Activated gamma-delta T cell treated with anti-CD3 and anti-CD28 coated beads, Interleukin-2, amount 50 U/mL, for 16 hours (primary cell): ENCODE data around the gene PARD3B.
"Not testable (repeated sequence)": the region's sequence is repeated elsewhere in the genome, so short reads cannot be mapped to it uniquely, and the experiment has no call there.

Source experiments
- DNase-seq: peaks from one replicate; pipeline ENCODE4 v3.0.0-alpha.2; 2020; ENCODE audit warnings: low read depth

PARD3B gene

DNA sequence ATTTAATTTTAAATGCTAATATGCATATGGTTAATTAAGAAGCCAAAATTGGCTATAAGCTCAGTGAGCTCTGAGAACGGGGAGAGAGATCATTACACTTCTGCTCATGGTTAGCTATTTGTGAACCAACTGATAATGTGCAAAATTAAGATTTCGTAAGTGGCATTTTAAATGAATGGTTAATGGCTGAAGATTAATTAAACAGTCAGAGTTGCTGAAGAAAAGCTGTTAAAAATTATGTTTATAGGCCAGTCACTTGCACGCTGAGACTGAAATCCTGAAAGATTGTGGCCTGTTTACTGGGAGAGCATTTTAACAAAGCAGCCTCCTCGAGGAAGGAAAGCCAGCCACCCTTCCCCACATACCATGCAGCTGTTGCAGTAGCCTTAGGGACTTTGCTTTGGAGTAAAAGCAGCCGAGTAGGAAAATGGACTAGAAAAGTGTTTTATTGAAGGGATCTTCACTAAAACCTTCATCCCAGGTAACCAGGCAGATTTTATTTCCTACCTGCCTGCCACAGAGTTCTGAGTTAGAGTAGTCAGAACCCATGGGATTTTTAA lies 918.3 kb downstream of the PARD3B start:
- DNase-seq, result no peak

DNA sequence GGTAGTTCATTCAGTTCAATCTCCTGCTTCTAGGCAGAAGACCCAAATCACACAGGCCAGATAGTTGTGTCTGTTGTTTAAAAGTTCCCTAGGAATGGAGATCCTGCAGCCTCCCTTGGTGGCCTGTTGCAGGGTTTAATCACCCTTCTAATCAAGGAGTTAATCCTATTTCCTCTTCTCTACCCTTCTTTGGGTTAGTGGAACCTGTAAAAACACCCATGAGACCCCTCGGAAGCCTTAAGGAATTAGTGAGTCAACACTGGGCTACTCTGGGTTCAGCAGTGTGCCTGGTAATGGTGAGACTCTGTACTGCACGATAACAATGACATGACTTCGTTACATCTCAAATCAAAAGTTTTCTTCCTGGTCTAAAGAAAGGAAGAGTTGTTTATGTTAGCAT lies 919.4 kb downstream of the PARD3B start:
- DNase-seq, result no peak

DNA sequence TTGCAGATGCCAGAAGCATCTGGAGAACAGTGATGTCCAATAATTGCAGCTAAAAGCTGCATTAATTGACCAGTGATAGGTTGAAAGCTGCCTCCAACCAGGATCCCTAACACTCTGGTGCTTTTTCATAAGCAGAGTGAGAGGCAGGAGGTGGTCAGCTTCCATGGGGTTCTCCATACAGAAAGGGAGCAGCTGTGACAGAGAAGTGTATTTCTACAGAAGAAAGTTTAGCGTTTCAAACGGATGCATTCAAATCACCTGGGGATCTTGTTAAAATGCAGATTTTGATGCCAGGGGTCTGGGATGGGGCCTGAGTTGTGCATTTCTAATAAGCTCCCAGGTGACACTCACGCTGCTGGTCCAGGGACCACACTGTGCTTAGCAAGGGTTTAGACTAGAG lies 920.5 kb downstream of the PARD3B start:
- no peak for DNase-seq

DNA sequence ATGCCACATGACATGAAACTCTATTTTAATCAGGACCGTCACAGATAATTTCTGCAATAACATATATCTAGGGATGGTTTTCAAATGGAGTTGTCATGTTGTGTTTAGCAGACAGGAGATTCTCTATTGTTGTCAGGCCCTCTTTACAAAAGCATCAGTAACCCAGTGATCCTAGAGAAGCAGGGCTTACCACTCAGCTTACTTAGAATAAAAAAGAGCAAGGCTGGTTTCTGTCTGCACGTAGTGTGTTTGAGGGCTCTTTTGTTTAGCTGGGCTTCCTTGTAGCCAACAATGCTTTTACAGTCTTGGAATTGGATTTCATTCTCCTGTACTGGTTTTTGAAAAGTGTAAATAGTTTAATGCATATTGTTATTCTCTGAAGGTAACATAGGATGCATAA lies 926.5 kb downstream of the PARD3B start:
- DNase-seq, result no peak

DNA sequence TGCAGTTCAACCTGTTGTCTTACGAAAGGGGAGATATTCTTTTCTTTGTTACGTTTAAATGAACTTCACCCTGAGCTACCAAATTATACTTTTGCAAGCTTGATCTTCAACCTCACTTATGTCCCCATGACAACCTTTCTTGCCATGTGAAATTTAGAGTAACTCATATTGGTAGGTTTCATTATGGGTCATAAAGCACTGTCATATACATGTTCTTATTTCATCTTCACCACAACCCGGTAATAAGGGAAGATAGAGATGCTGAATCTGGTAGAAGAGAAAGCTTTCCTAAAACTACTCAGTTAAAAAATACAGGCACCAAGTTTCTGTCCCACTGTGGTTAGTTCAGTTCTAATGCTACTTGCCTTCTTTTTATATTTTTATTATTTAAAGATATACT lies 928.5 kb downstream of the PARD3B start:
- DNase-seq, result no peak

DNA sequence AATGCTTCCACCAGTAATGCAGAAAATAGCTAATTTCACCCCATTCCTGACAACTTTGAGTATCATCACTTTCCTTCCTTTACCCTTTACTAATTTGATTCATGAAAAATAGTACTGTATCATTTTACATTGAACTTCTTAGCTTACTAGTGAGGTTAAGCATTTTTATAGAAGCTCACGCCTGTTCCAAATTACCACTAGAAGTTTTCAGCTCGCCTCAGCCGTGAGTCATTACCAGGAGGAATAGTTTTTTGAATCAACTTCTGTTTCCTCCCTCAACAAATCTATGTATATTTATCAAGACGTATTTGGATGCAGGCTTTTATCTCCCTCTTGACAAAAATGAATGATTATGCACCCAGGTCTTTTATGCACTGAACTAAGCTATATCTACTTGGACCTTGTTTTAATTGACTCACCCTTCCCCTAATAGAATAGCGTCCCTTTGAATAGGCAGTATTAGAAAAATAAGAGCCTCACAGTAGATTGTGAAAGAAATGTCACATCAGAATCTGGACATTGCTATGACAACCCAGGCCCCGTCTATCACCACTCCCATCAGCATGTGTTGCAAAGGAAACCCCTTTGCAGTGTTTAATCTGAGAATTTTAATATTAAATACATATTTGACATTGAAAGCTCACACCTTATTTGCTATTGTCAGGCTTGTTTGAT lies 929.6 kb downstream of the PARD3B start:
- DNase-seq, result no peak

DNA sequence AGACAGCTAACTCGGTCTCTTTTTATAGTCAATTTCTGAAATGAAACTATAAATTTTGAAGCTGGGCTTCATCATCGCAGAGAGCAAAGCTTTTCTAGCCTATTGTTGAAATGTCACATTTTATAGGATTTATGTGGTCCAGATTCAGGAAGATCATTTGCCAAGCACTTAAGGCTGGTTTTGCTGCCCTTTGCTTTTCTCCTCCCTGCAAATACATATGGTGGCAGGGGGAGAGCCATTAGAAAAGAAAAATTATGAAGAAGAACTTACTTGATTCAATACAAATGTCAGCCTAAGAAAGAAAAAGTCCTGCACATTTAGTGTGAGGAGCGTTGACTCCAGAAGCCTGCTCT lies 930.1 kb downstream of the PARD3B start:
- no peak for DNase-seq

DNA sequence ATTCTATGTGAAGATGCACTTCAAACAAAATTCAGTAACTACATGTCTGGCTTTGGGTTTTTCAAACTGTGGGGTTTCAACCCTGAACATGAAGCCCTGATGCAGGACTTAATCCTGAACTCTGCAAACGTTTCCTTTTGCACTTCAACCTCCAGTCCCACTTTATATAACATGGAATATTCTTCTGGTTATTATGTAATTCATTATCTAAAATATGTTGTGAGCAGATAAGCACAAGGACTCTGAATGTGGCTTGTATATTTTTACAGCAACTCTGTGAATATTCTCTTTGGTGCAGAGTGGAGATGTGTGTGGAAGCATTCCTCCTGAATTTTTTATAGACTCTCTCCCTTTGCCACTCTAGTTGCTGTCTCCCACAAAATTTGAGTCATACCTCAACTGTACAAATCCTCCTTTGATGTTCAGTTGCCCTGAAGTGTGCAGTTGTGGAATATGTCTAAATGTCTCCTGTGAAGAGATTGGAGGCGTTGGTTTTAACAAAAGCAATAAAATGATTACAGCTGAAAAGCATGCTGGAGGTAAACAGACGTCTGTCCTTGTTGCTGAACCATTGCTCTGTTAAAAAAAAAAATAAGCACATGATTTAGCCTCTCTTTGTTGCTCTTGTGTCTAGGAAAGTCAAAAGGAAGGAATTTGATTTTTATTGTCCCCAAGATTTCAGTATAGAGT lies 931.9 kb downstream of the PARD3B start:
- no peak for DNase-seq

DNA sequence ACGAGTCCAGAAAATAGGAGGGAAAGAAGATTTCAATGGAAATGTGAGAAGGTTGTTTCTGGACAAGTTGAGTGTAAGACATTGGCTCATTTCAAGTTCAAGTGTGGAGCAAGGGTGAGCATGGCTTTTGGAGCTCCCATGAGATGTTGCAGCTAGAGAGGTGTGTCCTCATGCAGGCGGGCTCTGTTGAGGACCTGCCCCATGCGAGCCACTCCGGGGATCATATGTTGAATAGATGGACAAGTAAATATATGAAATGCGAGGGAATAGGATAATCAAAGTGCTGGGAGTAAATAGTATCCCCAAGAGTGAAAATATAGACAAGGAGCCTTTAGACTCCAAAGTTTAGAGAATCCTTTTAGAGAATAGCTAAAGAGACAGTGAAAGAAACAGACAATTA lies 936.6 kb downstream of the PARD3B start:
- DNase-seq, result no peak

DNA sequence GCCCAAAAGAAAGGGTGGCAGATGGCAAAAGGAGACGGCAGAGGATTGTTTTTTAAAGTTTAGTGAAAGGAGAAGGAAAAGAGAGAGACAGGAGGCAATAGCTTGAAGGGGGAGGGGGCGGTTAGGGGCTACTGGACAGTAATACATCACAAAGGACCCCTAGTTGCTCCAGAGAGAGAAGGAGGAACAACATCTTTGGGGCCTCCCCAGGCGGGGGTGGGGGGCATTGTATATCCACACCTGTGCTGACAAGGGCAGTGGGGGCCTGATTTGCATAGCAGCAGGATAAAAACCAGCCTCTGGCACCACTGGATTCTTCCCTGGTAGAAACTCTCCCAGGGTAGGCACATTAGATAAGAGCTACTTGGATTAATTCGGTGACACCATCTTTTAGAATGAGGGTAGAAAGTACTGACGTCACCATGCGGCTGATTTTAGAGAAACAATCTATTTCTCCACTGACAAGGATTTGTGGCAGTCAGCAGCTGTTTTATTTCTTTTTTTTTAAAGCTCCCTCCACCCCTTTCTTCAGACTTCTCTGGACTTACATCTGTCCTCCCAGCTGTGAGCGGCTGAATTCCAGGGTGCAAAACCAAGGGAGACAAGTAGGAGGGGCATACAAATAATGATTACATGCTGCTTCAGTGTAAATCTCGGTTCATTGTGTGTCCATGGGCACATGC lies 937.3 kb downstream of the PARD3B start:
- no peak for DNase-seq

DNA sequence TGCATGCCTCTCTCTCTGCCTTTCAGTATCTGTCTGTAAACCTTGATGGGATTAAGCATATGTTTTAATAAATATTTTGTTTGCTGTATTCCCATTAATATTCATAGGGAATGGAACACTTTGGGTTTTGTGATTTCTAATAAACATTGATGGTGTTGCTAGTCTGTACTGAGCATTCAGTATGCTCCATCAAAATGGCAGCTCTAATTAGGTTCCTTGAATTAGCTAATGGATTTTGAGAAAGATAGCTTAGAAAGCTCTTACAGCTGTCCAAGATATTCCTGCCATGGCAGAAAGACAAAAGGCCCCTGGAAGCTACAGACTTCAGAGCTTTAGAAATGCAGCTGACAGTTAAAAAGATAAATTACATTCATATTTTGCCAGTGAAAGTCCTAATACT lies 937.8 kb downstream of the PARD3B start:
- no peak for DNase-seq

DNA sequence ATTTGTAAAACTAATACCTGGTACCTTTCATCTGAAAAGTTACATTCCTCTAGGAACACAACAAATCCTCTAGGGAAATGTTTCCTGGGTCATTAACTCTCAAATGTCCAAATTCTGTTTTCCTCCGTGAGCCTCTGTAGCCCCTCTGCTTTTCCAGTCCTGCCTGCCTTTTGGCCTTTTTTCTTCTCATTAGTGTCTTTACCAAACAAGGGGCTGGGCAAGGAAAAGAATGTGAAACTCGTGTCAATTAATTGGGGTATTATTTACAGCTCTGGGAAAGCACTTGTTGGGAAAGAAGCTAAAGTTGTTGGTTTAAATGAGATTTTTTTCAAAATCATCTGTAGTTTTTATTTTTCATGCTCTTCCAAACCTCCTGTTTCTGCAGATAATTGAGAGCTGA lies 938.9 kb downstream of the PARD3B start:
- no peak for DNase-seq

DNA sequence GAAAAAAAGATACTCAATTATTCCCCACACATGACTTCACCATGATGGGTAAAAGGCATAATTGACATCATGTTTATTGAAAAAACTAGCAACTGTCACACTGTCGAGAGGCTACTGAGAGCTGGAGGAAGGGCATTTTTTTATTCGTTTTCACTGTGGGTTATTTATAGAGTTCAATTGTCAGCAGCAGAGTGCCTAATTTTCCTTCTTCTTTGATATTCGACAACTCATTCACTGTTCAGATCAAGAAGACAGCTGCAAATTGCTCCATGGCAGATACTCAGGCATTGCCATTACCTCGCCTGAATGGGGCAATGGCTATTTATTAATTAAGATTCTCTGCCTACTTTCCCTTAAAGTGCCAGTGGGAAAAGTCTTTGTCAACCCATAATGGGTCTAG lies 939.5 kb downstream of the PARD3B start:
- no peak for DNase-seq

DNA sequence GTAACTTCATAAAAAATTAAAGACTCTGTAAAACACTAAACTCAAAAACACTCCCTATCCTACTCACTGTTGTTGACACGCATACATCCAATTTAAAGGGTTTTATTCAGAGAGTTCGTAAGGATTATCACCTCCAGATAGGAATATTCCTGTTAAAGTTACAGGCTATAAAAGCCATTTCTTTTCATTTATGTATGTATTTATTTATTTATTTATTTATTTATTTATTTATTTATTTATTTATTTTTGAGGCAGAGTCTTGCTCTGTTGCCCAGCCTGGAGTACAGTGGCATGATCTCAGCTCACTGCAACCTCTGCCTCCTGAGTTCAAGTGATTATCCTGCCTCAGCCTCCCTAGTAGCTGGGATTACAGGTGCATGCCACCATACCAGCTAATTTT lies 948.3 kb downstream of the PARD3B start:
- not testable (repeated sequence) for DNase-seq

DNA sequence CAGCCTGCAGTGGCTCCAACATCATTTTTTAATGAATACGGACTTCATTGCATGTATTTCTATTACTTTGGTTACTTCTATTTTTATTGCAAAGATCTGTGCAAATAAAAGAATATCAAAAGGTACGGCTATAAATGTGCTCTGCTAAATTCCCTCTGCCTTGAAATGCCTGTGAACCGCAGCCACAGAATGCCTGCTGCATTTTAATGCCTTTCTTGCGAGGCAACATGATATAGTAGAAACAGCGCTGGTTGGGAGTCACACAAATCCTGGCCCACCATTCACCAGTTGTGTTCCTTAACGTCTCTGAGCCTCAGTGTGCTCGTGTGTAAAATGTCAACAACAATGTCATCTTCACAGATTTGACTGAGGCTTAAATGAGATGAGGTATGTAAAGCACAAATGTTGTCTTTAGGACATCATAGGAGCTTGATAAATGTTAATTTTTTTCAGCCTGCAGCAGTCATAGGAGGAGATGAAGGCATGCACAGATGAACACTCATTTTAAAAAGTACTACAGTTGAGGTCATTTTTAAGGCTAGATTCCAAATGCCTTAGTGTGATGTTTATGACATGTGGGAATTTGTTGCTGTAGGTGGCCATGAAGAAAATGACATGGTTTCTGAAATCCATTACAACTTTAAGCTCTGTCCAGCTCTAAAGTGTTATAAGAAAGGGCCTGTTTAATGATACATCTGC lies 949.4 kb downstream of the PARD3B start:
- no peak for DNase-seq

DNA sequence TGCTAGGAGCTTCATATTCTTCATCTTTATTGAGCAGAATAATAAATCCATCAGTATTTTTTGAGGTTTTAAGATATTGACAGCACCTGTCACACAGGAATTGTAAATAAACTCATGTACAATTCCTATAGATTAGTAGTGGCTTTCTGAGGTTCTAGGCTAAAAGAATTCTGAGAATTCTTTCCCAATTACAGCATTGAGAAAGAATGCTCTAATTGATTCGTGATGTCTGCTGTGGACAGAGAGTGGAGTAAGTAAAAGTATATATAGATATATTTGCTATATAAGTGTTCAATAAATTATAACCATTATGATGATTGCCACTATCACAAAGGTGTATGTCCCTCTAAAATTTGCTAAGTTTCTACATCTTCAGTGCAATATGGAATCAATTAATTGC lies 950.5 kb downstream of the PARD3B start:
- DNase-seq, result no peak

DNA sequence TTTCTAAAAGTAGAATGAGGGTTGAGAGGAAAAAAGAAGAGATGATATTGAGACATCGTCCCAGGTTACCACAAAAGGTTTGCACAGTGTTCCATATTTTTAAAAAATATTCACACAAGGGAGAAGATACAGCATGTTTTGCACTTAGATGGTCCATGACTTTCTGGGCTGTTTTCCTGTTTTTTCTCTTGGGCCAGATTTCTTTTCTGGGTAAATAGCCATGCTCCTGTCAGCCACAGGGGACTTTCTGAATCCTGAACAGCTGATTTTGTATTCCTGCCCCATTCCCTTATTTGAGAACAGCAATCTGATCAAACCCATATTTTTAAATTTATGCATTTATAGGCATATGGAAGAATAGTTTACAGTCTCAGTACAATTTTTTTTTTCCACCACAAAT lies 951.1 kb downstream of the PARD3B start:
- DNase-seq, result no peak

DNA sequence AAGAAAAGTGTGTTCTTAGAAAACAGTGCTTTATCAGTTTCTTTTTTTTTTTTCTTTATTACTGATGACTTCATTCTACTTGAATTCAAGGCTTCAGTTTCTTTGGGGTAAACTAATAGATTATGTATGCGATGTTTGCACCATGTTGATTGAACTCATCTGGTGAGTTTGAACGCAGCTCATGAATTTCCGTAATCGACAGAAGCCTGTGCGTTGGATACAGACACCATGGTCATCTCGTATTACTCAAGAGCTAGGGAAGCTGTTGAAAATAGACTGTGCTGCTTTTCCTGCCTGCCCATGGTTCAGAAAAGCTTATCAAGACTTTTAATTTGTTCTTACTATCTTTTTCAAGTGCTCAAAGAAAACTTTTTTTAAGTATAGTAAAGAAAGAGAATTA lies 951.5 kb downstream of the PARD3B start:
- no peak for DNase-seq

DNA sequence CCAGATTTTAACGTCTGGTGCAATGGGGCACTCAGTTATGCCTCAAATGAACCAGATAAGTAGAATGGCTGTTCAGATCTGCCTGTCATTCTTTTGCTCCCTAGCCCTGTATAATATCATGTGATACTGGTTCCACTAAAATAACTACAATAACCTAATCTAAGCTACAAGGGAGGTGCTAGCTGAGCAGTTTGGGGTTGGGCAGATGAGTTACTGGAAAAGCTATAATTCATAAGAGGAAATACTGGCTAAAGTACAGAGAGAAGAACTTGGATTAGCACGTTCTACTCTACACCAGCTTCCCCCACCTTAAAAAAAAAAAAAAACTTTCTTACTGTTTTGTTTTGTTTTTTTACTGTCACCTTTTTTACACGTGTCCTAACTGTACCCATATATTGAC lies 953.7 kb downstream of the PARD3B start:
- DNase-seq, result no peak

DNA sequence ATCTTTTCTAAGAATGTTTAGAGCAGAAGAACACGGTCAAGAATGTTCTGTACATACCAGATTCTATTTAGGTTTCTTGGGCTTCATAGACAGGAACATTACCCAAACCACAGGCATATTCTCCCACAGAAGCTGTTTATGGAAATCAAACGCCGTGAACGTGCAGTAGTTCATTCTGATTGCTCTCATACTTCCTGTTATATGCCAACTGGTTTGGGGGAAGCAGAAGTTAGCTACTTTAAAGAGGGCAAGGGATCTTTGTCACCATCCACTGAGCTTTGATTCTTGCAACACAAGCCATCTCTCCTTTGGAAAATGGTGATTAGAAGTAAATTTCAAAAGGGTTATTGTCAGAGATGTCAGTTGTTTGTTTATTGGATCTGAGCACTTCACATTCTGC lies 954.8 kb downstream of the PARD3B start:
- no peak for DNase-seq

DNA sequence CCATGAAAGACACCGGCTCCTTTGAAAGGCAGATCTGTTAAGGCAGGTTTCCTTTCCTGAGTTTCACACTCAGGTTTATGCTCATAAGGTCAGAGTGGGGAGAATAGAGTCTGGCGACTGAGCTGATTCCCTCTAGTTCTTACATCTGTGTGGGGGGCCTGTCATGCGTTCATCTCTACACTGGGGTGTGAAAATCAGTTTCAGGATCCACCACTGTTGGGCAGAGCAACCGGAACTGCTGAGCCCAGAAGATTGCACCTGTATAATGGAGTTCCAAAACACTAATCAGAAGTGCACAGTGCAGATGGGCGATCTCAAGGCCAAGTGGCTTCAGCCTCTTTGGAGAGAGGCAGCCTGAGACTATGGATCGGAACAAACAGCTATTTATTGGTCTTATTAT lies 955.7 kb downstream of the PARD3B start:
- DNase-seq, result no peak

DNA sequence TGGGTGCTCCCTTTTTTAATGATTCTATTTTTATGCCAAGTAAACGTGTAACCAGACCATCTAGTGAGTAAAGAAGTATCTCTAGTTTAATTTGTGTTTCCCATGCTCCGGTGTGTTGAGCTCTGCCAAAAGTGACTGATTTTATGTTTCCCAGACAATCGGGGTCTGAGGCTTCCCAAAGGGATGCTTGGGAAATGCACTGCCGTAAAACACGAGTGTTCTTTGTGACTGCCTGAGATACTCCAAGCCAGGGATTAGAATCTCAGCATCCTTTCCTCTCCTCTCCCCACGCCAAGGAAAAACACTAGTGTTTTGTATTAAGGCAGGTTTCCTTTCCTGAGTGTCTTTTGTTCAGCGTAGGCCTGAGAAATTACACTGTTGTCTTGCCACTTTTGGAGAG lies 956.6 kb downstream of the PARD3B start:
- DNase-seq, result no peak

DNA sequence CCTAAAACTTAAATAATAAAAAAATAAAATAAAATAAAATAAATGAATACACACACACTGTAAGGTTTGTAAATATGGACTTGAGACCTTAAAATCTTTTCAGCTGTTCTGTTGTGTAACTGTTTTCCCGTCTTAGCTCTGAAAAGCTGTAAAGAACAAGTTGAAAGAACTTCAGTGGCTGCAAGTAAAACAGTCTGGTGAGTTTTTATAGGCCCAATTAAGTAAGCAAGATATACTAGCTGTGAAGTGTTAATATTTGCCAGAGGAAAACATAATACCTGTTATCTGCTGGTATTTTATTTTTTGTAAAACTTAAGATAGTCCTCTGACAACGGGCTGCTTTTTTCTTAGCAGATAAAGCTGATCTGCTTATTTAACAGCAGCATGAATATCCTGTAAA lies 960.1 kb downstream of the PARD3B start:
- no peak for DNase-seq
